HCT116 (cell line): ENCODE data around the gene RABEPK.

Experiments
- EZH2 ChIP-seq: fragments of 200-600 bp; sonication (generic); IDR thresholded peaks from 2 replicates; pipeline ENCODE4 v1.6.1; 2017; ENCODE audit warnings: antibody characterized with exemption, mixed run types
- POLR2A ChIP-seq: IDR thresholded peaks from 2 replicates; pipeline ENCODE4 v1.7.0; 2011; ENCODE audit warnings: borderline replicate concordance; ENCODE audit not compliant: insufficient read depth, insufficient read length; ENCODE audit errors: extremely low read depth
- REST ChIP-seq: IDR thresholded peaks from 2 replicates; pipeline ENCODE4 v1.6.1; 2012; ENCODE audit warnings: low read depth
- SIN3A ChIP-seq: IDR thresholded peaks from 2 replicates; pipeline ENCODE4 v1.6.1; 2012; ENCODE audit warnings: low read depth
- TF ChIP-seq, protein P1 (sequence below), 3 experiments: fragments of 200-600 bp in 1 of 3; sonication (generic) in 1 of 3; IDR thresholded peaks in 2 of 3; conservative IDR thresholded peaks in 1 of 3; 2 replicates each; pipeline ENCODE4 v1.5.1; 2012 to 2017; ENCODE audit warnings: low read depth in 2 of 3, low read length in 2 of 3, antibody characterized with exemption in 1 of 3, borderline replicate concordance in 1 of 3, control low read depth in 1 of 3, mild to moderate bottlenecking in 1 of 3, mixed read lengths in 1 of 3, mixed run types in 1 of 3, moderate library complexity in 1 of 3; ENCODE audit not compliant: insufficient read depth in 1 of 3

GRCh38 chr9:125243792-125244260 lies 43.5 kb downstream of the RABEPK start:
- no peak for TF ChIP-seq REST
- TF ChIP-seq, protein P1, sequence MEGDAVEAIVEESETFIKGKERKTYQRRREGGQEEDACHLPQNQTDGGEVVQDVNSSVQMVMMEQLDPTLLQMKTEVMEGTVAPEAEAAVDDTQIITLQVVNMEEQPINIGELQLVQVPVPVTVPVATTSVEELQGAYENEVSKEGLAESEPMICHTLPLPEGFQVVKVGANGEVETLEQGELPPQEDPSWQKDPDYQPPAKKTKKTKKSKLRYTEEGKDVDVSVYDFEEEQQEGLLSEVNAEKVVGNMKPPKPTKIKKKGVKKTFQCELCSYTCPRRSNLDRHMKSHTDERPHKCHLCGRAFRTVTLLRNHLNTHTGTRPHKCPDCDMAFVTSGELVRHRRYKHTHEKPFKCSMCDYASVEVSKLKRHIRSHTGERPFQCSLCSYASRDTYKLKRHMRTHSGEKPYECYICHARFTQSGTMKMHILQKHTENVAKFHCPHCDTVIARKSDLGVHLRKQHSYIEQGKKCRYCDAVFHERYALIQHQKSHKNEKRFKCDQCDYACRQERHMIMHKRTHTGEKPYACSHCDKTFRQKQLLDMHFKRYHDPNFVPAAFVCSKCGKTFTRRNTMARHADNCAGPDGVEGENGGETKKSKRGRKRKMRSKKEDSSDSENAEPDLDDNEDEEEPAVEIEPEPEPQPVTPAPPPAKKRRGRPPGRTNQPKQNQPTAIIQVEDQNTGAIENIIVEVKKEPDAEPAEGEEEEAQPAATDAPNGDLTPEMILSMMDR (IDR thresholded peaks at IDR 0.05 in 2 of 3, conservative IDR thresholded peaks at IDR 0.05 in 1 of 3; ENCODE audit: borderline replicate concordance in 1 of 3, insufficient read depth in 1 of 3, low read depth in 2 of 3, low read length in 2 of 3), result no peak
- TF ChIP-seq EZH2, result no peak
- TF ChIP-seq SIN3A, result no peak
- no peak for TF ChIP-seq POLR2A
